ENCODE results near the gene TCF4. TPM values are rescaled to one million over a fixed set of nuclear protein-coding genes. Genes with fewer than 3 reads are reported as not detected.

Gene TCF4
- total RNA-seq, 1 experiment from 2014 or later, result 2.3 TPM

DNA sequence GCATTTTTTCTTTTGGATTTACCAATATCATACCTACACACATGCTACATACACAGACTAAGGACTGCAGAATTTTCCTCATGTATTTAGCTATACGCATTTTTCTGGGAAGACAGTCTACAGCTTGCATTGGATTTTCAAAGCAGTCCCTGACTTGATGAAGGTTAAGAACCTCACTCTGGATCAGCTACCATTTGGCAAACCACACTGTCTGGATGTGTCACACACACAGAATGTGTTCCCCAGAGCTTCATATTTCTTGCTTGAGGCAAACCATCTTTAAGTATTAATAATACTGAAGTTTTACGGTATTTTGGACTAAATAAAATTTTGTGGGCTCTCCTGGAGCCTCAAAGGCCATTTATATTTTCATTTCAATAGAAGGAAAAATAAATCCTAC is 102.3 kb downstream of the TCF4 start:
- in situ Hi-C loops (cut with HindIII; ENCODE audit: low pct_unique_long_range_greater_than_20kb, low sequenced_read_pairs) (no loop called here), intact Hi-C loops (cut with micrococcal nuclease; ENCODE audit: unreplicated experiment) (no loop called here)
- no TSS peak for BruUV-seq (replicated peaks)
- ATAC-seq, result no peak
- no peak overlapping the region for H3K27ac ChIP-seq (ENCODE audit: low read length)
- POLR2A ChIA-PET, result no interaction called here
- CTCF ChIA-PET, result no interaction called here
- DNase-seq (ENCODE audit: low read depth, low spot score), result no peak
- H3K4me1 ChIP-seq (ENCODE audit: control insufficient read depth, insufficient read depth, low read length), result no peaks in the 10 kb centered on the region
- H3K9me3 ChIP-seq (ENCODE audit: control insufficient read depth, insufficient read depth, low read depth, low read length), result no peaks in the 10 kb centered on the region
- H3K4me3 ChIP-seq (ENCODE audit: low read depth in 2 of 2, low read length in 2 of 2), result no peak overlapping the region
- H3K36me3 ChIP-seq (ENCODE audit: control insufficient read depth, insufficient read depth, low read length), result no peaks in the 10 kb centered on the region
- TF ChIP-seq SIN3A (IDR thresholded peaks at IDR 0.05; ENCODE audit: borderline replicate concordance, insufficient read depth, low read depth, low read length) (no peak), CTCF (IDR thresholded peaks at IDR 0.05) (no peak)
- TF ChIP-seq, protein P1, sequence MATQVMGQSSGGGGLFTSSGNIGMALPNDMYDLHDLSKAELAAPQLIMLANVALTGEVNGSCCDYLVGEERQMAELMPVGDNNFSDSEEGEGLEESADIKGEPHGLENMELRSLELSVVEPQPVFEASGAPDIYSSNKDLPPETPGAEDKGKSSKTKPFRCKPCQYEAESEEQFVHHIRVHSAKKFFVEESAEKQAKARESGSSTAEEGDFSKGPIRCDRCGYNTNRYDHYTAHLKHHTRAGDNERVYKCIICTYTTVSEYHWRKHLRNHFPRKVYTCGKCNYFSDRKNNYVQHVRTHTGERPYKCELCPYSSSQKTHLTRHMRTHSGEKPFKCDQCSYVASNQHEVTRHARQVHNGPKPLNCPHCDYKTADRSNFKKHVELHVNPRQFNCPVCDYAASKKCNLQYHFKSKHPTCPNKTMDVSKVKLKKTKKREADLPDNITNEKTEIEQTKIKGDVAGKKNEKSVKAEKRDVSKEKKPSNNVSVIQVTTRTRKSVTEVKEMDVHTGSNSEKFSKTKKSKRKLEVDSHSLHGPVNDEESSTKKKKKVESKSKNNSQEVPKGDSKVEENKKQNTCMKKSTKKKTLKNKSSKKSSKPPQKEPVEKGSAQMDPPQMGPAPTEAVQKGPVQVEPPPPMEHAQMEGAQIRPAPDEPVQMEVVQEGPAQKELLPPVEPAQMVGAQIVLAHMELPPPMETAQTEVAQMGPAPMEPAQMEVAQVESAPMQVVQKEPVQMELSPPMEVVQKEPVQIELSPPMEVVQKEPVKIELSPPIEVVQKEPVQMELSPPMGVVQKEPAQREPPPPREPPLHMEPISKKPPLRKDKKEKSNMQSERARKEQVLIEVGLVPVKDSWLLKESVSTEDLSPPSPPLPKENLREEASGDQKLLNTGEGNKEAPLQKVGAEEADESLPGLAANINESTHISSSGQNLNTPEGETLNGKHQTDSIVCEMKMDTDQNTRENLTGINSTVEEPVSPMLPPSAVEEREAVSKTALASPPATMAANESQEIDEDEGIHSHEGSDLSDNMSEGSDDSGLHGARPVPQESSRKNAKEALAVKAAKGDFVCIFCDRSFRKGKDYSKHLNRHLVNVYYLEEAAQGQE (IDR thresholded peaks at IDR 0.05; ENCODE audit: insufficient read depth in 1 of 2, low read depth in 2 of 2, low read length in 1 of 2), result no peak
- H3K27me3 ChIP-seq (ENCODE audit: control insufficient read depth, insufficient read depth, low read length), result no peaks in the 10 kb centered on the region

GRCh38 chr18:55484773-55485172 is 103.2 kb downstream of the TCF4 start:
- intact Hi-C loops (cut with micrococcal nuclease; ENCODE audit: unreplicated experiment), result no loop called here
- Histone ChIP-seq H3K4me3 (ENCODE audit: low read depth in 2 of 2, low read length in 2 of 2) (no peak overlapping the region), H3K9me3 (ENCODE audit: control insufficient read depth, insufficient read depth, low read depth, low read length) (no peaks in the 10 kb centered on the region), H3K27me3 (ENCODE audit: control insufficient read depth, insufficient read depth, low read length) (no peaks in the 10 kb centered on the region), H3K36me3 (ENCODE audit: control insufficient read depth, insufficient read depth, low read length) (no peaks in the 10 kb centered on the region), H3K4me1 (ENCODE audit: control insufficient read depth, insufficient read depth, low read length) (no peaks in the 10 kb centered on the region), H3K27ac (ENCODE audit: low read length) (no peak overlapping the region)
- POLR2A ChIA-PET, result no interaction called here
- in situ Hi-C loops (cut with HindIII; ENCODE audit: low pct_unique_long_range_greater_than_20kb, low sequenced_read_pairs), result no loop called here
- TF ChIP-seq TCF7L2 (IDR thresholded peaks at IDR 0.05; ENCODE audit: low read depth, low read length) (no peak), POLR2AphosphoS5 (IDR thresholded peaks at IDR 0.05; ENCODE audit: low read depth, low read length) (no peak), CTCF (IDR thresholded peaks at IDR 0.05) (no peak), SIN3A (IDR thresholded peaks at IDR 0.05; ENCODE audit: borderline replicate concordance, insufficient read depth, low read depth, low read length) (no peak)
- TF ChIP-seq, protein P1 (IDR thresholded peaks at IDR 0.05; ENCODE audit: insufficient read depth in 1 of 2, low read depth in 2 of 2, low read length in 1 of 2), result no peak
- BruUV-seq (replicated peaks), result no TSS peak
- no peak for ATAC-seq
- CTCF ChIA-PET, result no interaction called here
- no peak for DNase-seq (ENCODE audit: low read depth, low spot score)

Data from Panc1 (cell line).